Upper lobe of left lung (tissue), 4 donors: ENCODE measurements around the gene FBXO41.

Experiments used
- CTCF ChIP-seq, 6 experiments: fragments of 450-650 bp in 4 of 6; fragments of 200-600 bp in 2 of 6; sonication (generic) in 2 of 6; IDR thresholded peaks; one replicate each; pipeline ENCODE4 v1.5.1; 2016 to 2019; ENCODE audit warnings: antibody characterized with exemption in 6 of 6
- POLR2A ChIP-seq, 4 donors: fragments of 450-650 bp; IDR thresholded peaks; one replicate each; pipeline ENCODE4 v1.5.1; 2016 to 2017; ENCODE audit warnings: antibody characterized with exemption in 4 of 4, mild to moderate bottlenecking in 2 of 4

GRCh38 chr2:73262108-73262651 lies 22.1 kb downstream of the FBXO41 start:
- TF ChIP-seq POLR2A (IDR thresholded peaks at IDR 0.05) = no peak
- no peak for TF ChIP-seq CTCF (IDR thresholded peaks at IDR 0.05)
